Measurements from ENCODE around the gene SCGB2B2. TPM values are rescaled to one million over a fixed set of nuclear protein-coding genes. Genes with fewer than 3 reads are reported as not detected.

The SCGB2B2 gene
- total and polyA plus RNA-seq, 2 of the 4 experiments (the other 2 are of a cell fraction) = not detected

DNA sequence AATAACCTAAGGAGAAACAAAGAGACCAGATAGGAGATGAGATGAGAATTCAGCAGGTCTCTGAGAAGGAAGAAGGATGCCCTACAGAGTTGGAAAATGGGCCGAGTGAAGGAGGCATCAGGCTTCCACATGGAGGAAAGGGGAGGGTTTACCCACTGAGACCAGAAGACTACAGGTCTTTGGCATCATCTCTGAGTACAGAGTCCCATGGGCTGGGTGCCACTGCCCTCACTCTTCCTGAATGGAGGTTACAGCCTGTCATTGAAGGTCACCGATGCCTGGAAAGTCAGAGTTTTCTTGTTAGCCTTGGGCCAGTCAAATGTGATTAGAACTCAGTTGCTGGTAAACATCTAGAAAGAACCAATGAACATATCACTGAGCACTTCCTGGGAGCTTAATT is 10.4 kb upstream of the SCGB2B2 start:
- no peak for ATAC-seq (ENCODE audit: low read depth)
- H3K56ac ChIP-seq (ENCODE audit: extremely low read depth, insufficient read depth, low read length) = no peak overlapping the region
- POLR2A ChIA-PET (ENCODE audit: unreplicated experiment) = no interaction called here
- H4K5ac ChIP-seq (ENCODE audit: low read depth, low read length) = no peak overlapping the region
- no peaks in the 10 kb centered on the region for H4K20me1 ChIP-seq (ENCODE audit: insufficient read depth, low read length)
- H3K14ac ChIP-seq (replicated peaks; ENCODE audit: low read depth, low read length) = no peak overlapping the region
- no peaks in the 10 kb centered on the region for H3K27me3 ChIP-seq (ENCODE audit: control insufficient read depth, insufficient read depth, low read length)
- peaks cover 8% of the 10 kb centered on the region for H3K36me3 ChIP-seq (ENCODE audit: control insufficient read depth, insufficient read depth, low read length)
- dilution Hi-C loops (cut with HindIII; ENCODE audit: low sequenced_read_pairs, unreplicated experiment) = no loop called here
- H3K79me1 ChIP-seq (ENCODE audit: low read depth in 1 of 2, low read length in 2 of 2) = no peaks in the 10 kb centered on the region
- no TSS peak for BruUV-seq (replicated peaks)
- H2BK15ac ChIP-seq (ENCODE audit: low read depth, low read length) = no peak overlapping the region
- H3K27ac ChIP-seq (ENCODE audit: insufficient read depth, low read length) = no peak overlapping the region
- peaks cover 17% of the 10 kb centered on the region for H3K9me3 ChIP-seq (ENCODE audit: control insufficient read depth, insufficient read depth, low read length)
- no peak overlapping the region for H4K91ac ChIP-seq (ENCODE audit: insufficient read depth, low read depth, low read length)
- TF ChIP-seq CEBPB (IDR thresholded peaks at IDR 0.05; ENCODE audit: low read depth, low read length) (no peak), MAZ (IDR thresholded peaks at IDR 0.05; ENCODE audit: borderline replicate concordance, low read depth, low read length) (no peak)
- no peak overlapping the region for H3K4me2 ChIP-seq (ENCODE audit: low read depth, low read length)
- H3K9ac ChIP-seq (ENCODE audit: low read depth, low read length) = no peak overlapping the region
- H3K4me1 ChIP-seq (ENCODE audit: control insufficient read depth, insufficient read depth, low read length) = no peaks in the 10 kb centered on the region
- DNase-seq = no peak
- H3K9me1 ChIP-seq (ENCODE audit: insufficient read depth, low read length) = no peaks in the 10 kb centered on the region
- H2BK20ac ChIP-seq (ENCODE audit: low read depth, low read length) = no peak overlapping the region
- H3K23ac ChIP-seq (ENCODE audit: low read depth, low read length) = no peak overlapping the region
- H2BK5ac ChIP-seq (ENCODE audit: low read depth, low read length, poor library complexity, severe bottlenecking) = no peak overlapping the region
- in situ Hi-C loops (cut with MboI; ENCODE audit: low sequenced_read_pairs) = no loop called here
- H2AFZ ChIP-seq (replicated peaks; ENCODE audit: low read length, poor library complexity) = no peak overlapping the region
- no peak overlapping the region for H4K8ac ChIP-seq (ENCODE audit: low read depth in 2 of 2, low read length in 2 of 2)
- H2BK120ac ChIP-seq (ENCODE audit: low read depth, low read length) = no peak overlapping the region
- H3K4me3 ChIP-seq (ENCODE audit: insufficient read depth, low read depth, low read length) = no peak overlapping the region
- H3K18ac ChIP-seq (ENCODE audit: low read depth, low read length) = no peak overlapping the region
- no peak overlapping the region for H2AK5ac ChIP-seq (ENCODE audit: low read depth, low read length)
- CTCF ChIA-PET = no interaction called here
- 80% methylated on average over 1 of the region's 2 CpGs; no CpG with 5 or more reads in 1 of the 2 experiments for WGBS, 2 experiments (ENCODE audit: extremely low coverage in 2 of 2, insufficient read length in 1 of 2)
- no peak overlapping the region for H3K4ac ChIP-seq (ENCODE audit: low read depth, low read length)
- H2AK9ac ChIP-seq (replicated peaks; ENCODE audit: low read depth, low read length, poor library complexity) = no peak overlapping the region
- intact Hi-C loops (cut with micrococcal nuclease) = no loop called here

Measured in IMR-90 (cell line).